ENCODE measurements around the gene NHLRC2.

NHLRC2 gene

DNA sequence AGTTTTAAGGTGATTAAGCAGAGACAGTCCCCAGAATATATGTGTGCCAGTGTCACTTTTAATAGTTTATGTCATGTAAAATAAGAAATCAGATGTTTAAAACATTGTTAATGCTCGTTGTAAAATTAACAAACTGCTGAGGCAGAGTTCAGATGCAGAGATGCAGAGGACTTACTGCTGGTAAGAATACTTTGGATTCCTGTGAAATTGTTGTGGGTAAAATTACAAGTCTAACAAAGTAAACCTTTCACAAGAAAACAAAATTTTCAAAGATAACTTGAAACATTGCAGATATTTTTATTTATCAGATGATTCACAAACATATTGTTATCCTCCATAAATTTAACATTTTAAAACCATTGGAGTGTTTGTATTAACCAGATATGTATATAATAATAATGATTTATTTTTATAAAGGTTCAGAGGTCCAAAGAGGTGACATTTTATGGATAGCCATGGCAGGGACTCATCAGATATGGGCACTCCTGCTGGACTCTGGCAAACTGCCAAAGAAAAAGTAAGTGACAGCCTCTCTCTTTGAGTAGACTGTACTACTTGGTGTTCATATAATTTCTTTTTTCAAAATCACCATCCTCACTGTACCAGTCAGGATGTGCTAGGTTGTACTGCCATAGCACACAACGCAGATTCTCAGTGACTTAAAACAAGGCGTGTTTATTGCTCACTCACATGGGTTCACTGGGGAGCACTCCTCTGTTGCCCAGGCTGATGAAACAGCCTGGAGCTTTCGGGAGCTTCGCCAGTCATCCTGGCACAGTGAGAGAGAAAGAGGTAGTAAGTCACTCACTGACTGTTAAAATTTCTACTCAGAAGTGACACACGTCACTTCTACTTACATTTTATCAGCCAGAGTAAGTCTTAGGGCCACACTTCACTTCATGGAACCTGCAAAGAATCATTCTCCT is 43.5 kb downstream of the NHLRC2 start:
- DNase-seq (ENCODE audit: low read depth), result no peak
- H3K4me3 ChIP-seq (ENCODE audit: low read depth, low read length), result no peak overlapping the region

DNA sequence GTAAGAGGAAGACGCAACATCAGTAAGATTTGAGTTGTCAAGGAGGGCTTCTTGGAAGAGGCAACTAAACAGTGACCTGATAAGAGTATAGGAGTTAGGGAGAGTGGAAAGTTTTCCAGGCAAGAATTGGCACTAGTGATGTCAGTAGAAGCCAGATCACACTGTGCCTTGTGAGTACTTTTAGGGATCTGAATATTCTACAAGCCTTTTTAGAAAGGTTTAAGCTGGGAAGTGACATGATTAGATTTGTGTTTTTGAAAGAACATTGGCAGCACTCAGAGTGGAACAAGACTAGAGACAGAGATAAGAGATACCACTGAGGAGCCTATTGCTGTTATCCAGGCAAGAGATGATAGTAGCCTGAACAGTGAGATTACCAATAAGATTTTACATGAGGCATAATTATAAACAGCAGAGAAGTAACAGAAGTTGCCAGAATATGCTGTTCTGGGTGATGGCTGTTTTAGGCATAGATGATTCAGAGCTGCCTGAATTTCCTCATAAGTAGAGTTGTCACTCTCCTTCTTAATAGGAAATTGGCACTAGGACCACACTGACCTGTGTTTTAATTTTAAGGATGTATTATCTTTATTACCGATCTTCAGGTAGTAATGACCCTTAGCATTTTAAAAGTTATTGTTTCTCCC is 45.6 kb downstream of the NHLRC2 start:
- no peak for DNase-seq (ENCODE audit: low read depth)
- no peak overlapping the region for H3K4me3 ChIP-seq (ENCODE audit: low read depth, low read length)

DNA sequence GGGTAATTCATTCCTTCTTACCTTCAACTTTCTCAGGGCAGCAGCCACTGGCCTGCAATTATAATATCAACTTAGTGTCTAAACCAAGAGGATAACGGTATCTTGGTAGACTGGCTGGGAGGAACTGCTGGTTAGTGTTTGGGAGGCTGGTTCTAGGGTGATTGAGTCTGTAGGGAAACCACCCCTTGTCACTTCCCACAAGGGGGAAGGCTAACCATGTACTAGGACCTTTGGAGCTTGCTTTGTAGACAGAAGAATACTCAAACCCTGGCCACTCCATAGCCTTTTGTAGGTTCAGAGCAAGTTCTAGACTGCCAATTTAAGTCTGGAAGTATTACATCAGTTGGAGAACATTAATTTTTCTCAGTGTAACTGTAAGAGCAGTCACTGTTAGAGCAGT is 51.3 kb downstream of the NHLRC2 start:
- H3K4me3 ChIP-seq (ENCODE audit: low read depth, low read length), result no peak overlapping the region
- DNase-seq (ENCODE audit: low read depth), result no peak

DNA sequence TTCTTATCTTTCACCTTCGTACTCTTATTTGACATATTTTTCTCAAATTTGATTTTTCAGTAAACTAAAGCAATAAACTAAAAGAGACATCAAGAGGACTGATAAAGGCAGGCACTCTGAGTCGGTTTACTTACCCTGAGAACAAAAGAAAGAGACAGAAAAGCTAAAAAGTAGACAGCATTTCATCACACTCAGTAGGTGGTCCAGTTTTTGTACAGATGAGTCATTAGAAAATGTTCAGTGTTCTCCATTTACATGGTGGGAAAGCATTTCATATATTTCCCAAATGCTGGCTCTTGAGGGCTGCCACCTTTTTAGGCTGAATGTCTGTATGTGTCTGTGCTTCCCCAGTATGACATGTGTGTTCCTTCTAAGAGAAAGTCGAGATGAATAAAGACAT is 52.7 kb downstream of the NHLRC2 start:
- DNase-seq (ENCODE audit: low read depth), result peak; percentile 68
- no peak overlapping the region for H3K4me3 ChIP-seq (ENCODE audit: low read depth, low read length)

DNA sequence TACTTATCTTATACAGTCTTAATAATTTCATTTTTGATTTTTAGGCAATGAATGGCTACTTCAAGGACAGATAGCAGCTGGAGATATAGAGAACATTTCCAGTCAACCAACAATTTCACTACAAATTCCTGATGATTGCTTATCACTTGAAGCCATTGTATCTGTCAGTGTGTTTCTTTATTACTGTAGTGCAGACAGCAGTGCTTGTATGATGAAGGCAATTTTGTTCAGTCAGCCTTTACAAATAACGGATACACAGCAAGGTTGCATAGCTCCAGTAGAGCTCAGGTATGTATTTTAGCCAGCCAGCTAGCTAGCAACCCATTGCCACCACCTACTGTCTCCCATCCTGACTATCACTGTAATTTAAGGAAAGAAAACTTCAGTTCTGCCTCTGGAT is 53.8 kb downstream of the NHLRC2 start:
- no peak overlapping the region for H3K4me3 ChIP-seq (ENCODE audit: low read depth, low read length)
- no peak for DNase-seq (ENCODE audit: low read depth)

DNA sequence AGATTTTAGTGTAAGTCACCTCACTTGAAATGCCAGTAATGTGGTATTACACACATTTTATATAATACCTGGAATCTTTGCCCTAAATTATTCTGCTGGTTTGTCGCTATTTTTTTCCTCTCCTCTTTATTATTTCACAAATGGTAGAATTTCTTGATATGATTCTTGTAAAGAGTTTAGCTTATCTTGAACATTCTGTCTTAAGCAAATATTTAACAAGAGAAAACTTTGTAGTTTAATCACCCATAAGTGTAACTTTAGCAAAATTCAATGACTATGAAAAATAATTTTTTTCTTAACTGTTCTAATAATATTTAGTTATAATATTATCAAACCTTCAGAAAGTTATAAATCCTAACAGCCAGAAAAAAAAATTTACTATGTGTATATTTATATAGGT is 56.7 kb downstream of the NHLRC2 start:
- H3K4me3 ChIP-seq (ENCODE audit: low read depth, low read length), result no peak overlapping the region
- DNase-seq (ENCODE audit: low read depth), result no peak

DNA sequence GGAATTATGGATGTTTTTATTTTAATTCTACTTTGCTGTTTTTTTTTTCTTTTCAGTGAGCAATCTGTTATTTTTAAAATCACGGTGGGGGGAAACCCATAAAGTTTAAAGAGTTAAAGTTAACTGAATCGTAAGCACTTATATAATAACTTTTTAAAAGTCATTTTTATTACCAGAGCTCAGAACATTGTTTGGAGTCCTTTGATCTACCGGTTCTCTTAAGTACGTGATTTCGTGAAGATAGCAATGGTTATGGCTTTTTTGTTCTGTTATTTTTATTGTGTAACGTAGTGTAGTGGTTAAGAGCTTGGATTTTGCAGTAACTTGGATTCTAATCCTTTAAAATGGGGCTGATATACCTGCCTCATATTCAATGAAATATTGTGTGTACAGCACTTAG is 57.4 kb downstream of the NHLRC2 start:
- DNase-seq (ENCODE audit: low read depth), result no peak
- no peak overlapping the region for H3K4me3 ChIP-seq (ENCODE audit: low read depth, low read length)

DNA sequence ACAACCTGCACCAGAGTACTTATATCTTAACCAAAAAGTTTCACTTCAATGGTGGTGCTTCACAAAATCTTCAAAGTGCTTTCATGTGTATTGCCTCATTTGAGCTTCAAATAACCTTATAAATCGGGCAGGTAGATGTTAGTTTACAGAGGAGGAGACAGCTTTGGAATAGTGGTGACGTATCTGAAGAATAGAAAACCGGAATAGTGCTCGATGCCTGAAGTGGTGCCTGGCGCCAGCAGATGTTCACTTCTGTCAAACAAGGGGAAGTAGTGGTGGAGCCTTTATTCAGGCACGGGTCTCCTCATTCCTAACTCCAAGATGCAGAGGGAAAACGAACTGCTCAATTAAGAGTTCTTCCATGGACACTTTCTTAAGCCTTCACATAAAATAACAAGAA is 58.1 kb downstream of the NHLRC2 start:
- no peak overlapping the region for H3K4me3 ChIP-seq (ENCODE audit: low read depth, low read length)
- no peak for DNase-seq (ENCODE audit: low read depth)

DNA sequence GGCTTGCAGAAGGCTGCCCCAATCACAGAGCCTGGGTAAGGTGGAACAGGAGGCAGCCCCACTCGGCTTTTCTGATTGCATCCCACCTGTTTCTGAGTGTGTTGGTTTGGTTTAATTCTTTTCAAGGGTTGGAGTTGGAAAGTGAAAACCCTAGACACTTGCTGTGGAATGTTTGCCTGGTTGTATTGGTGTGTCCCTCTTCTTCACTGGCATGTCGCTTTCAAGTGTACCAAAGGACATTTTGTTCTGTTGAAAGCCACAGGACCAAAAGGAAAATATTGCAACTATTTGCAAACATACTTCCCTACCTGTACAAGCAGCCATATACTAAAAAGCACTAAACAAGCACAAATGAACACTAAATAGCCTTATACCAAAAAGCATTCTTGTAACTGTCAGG is 60.5 kb downstream of the NHLRC2 start:
- DNase-seq (ENCODE audit: low read depth), result no peak
- H3K4me3 ChIP-seq (ENCODE audit: low read depth, low read length), result no peak overlapping the region

DNA sequence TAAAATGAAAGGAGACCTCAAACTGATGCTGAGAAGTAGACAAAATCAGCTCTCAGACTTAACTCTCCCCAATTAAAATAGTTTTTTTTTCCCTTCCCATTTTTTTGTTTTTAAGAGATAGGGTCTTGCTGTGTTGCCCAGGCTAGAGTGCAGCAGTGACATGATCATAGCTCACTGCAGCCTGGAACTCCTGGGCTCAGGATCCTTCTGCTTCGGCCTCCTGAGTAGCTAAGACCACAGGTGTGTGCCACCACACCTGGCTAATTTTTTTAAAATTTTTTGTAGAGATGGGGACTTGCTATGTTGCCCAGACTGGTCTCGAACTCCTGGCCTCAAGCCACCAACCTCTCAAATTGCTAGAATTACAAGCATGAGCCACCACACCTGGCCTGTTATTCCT is 61.1 kb downstream of the NHLRC2 start:
- no peak for DNase-seq (ENCODE audit: low read depth)
- no peak overlapping the region for H3K4me3 ChIP-seq (ENCODE audit: low read depth, low read length)

DNA sequence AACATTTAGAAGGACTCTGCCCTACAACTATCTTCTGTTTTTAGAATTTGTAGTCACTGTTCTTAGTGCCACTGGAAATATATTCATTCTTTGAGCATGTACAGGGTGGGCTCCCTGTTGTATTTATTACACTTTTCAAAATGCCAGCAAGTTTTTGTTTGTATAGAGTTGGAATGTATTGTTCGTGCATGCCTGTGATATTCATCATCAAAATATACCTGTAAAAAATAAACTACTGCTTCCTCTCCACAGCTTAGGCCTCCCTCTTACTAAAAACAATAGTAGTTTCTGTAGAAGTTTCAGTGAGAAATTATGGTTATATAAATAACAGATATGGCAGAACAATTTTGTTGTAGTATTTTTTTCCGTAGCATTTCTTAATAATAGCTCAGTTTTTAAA is 61.6 kb downstream of the NHLRC2 start:
- DNase-seq (ENCODE audit: low read depth), result no peak
- H3K4me3 ChIP-seq (ENCODE audit: low read depth, low read length), result no peak overlapping the region

DNA sequence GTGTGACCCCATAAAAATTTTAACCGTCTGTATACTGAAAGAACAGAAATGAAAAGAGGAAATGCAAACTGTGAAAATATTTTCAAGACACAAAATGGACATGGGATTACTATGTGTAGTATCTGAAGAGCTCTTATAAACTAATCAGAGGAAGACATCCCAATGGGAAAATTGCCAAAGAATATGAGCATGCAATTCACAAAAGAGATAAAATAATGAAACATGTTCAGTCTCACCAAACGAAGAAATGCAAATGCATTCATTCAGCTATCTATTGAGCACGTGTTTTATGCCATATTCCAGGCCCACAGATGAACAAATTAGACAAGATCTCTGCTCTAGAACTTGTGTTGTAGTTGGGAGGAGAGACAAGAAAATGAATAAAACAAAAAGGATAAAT is 63.2 kb downstream of the NHLRC2 start:
- no peak for DNase-seq (ENCODE audit: low read depth)
- no peak overlapping the region for H3K4me3 ChIP-seq (ENCODE audit: low read depth, low read length)

DNA sequence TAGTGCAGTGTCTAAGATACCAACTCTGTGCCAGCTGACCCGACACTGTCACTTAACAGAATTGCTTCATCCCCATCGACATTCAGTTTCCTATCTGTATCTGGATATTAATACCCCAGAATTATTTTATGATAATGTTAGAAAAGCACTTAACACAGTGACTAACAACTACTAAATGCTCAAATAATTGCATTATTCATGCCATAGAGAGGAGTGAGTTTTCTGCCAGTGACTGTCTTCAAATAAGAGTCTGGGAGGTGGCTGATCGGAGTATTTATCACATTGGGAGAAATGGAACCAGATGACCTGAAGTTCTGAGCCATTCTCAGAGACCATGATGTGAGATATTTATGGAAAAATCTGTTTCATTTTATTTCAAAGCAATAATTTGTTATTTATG is 65.7 kb downstream of the NHLRC2 start:
- DNase-seq (ENCODE audit: low read depth), result no peak
- no peak overlapping the region for H3K4me3 ChIP-seq (ENCODE audit: low read depth, low read length)

DNA sequence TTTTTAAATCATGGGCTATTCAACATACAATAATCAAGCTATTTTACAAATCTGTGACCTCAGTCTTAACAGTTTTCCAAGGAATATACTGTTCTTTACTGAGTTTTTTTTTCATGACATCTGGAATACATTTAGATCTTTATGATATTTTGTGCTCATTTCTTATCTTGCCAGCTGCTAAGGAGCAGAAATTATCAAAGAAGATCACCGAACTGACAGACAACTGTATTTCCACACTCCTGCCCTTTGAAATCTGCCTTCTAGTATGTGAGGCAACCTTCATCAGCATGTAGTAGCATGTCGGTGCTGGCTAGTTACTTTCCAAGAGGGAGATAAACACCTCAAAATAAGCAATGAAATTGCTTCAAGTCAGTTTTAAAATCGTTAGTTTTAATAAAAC is 66.4 kb downstream of the NHLRC2 start:
- no peak overlapping the region for H3K4me3 ChIP-seq (ENCODE audit: low read depth, low read length)
- DNase-seq (ENCODE audit: low read depth), result no peak

DNA sequence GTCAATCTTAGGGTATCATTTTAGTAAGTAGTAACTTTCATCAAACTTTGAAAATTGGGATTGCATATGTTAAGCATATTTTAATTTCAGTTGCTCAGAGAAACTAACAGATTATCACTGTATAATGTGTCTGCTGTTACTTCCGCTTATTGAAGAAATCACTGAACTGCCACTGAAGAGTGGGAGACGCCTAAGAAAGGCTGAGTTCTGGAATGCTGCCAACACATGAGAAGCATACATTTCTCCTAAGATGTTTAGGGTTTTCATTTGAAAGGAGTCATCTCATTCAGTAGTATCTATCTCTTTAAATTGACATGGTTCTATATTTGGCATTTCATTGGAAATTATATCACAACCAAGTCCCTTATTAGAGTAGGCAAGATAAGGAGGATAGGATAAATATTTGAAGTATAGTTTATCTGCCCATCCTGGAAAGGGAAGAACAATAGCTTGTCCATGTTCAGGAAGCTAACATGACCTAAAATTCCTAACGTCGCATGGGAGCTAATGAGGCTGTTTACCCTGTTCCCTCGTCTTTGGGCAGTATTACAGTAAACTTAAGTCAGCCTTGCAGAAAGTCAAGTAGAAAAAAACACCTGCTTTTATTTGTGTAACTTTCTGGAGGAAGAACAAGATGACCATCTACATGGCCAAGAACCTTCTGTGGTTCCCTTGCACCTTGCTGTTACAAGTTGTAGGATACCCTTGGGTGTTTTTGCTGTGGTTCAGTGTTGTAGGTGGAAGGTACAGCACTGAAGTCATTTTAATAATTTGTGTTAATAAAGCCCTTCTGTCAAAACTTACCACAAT is 67.3 kb downstream of the NHLRC2 start:
- H3K4me3 ChIP-seq (ENCODE audit: low read depth, low read length), result no peak overlapping the region
- no peak for DNase-seq (ENCODE audit: low read depth)

DNA sequence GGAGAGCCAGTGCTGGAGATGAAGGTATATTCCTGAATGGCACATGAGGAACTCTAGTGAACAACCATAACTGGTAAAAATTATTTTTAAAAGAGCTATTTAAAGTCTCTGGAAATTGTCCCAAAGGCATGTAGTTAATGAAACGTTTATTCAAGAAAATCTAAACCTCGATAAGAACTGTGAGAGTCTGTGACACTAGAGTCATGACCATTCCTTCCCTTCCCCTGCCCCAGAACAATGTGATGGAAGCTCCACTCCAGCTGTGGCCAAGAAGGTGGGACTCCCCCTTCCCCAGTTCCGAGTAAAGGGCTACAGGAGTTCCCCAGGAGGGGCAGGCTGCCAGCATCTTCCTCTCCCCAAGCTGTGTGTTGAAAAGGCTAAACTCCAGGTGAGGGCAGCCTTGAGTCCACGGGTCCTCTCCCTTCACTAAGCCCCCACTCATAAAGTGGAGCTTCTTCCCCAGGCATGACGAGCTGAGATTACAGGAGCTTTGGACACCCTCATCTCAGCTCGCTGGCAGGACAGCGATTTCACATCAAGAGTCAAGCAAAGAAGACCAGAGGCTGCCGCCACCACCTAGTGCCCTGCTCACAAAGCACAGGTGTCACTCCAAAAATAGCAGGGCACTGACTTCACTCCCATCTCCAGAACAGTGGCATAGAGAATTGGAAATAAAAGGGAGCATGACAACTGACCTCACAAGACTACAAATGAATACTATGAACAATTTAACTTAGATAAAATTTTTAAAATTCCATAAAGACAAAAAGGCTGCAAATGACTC is 68.5 kb downstream of the NHLRC2 start:
- DNase-seq (ENCODE audit: low read depth), result no peak

DNA sequence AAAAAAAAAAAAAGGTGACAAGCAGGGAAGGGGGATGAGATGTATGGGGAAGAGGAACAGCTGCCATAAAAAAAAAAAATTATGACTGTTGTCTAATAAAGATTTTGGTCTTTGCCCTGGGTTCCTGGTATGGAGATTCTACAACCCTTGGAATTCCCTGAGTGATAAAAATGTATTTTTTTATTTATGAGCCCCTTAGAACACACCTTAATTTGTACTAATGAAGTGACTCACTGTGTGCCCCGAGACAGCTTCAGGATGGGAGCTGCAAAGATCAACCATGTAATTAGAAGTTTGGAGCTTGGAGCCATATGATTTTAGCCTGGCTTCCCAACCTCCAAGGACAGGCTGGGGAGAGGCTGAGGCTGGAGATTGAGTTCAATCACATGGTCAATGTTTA is 69.7 kb downstream of the NHLRC2 start:
- no peak overlapping the region for H3K4me3 ChIP-seq (ENCODE audit: low read depth, low read length)
- DNase-seq (ENCODE audit: low read depth), result no peak

More for the DNA sequence above, 68.5 kb downstream of the NHLRC2 start:
- H3K4me3 ChIP-seq (ENCODE audit: low read depth, low read length), result no peak overlapping the region

DNA sequence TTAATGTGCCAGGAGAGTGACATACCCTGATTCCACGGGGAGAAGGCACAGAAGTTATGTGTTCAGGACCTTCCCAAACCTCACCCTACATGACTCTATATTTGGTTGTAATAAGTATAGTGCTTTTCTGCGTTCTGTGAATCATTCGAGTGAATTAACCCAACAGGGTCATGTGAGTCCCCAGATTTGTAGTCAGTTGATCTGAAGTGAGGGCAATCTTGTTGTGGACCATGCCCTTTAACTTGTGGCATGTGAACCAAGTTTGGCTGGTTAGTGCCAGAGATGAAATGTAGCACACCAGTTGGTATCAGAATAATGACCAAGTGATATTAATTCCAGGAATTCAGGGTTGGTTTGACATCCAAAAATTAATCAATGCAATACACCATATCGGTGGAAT is 70.2 kb downstream of the NHLRC2 start:
- no peak overlapping the region for H3K4me3 ChIP-seq (ENCODE audit: low read depth, low read length)
- DNase-seq (ENCODE audit: low read depth), result no peak

DNA sequence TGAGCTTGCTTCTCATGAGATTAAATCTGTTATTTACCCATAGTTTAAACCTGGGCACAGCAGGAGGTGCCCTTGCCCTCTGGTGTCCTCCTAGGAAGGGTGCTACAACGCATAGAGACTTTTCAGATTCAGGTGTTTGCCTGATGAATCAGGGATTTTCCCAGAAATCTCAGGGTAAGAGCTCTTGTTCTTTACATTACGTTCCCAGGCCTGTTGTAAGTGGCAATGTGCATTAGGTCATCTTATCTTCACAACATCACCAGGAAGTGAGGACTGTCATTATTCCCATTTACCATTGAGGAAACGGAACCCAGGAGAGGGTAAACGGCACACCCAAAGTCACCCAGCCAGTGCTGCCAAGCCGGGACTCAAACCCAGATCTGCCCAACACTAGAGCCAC is 73.0 kb downstream of the NHLRC2 start:
- no peak overlapping the region for H3K4me3 ChIP-seq (ENCODE audit: low read depth, low read length)
- DNase-seq (ENCODE audit: low read depth), result no peak

DNA sequence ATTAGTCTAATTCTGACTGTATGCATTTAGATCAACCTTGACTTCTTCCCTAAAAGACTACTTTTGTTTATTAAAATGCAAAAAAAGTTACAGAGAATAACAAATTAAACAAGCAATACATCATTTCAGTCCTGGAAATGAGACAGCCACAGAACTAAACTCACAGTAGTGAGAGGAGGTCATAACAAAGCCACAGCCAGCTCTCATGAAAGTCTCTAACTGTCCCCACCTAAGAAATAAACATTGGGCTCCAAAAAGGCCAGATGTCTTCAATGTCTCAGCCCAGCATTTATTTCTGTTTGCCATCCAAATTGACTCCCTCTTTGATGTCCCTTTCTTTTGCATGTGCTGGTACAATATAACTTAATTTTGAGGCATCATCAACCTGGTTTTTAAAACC is 74.4 kb downstream of the NHLRC2 start:
- no peak overlapping the region for H3K4me3 ChIP-seq (ENCODE audit: low read depth, low read length)
- DNase-seq (ENCODE audit: low read depth), result no peak
